ENCODE data around the gene PTPN3. TPM values are rescaled to one million over a fixed set of nuclear protein-coding genes. Genes with fewer than 3 reads are reported as not detected.
A peak's percentile ranks its signal among the peaks of the same experiment; 100 is the strongest.
"Not testable (repeated sequence)": the region's sequence is repeated elsewhere in the genome, so short reads cannot be mapped to it uniquely, and the experiment has no call there.

The PTPN3 gene
- total RNA-seq: 13.4 TPM
- long read RNA-seq, full-length matches to known transcripts: 1 of 20 reads
- long read RNA-seq, partial matches to known transcripts: 6 of 20 reads
- long read RNA-seq, other reads (novel, unspliced or antisense): 13 of 20 reads

- Histone ChIP-seq H3K4me3 (peak within 1 kb of the TSS; percentile 59), H3K4me1 (peaks cover 17% of the 10 kb centered on the region), H3K9me3 (no peaks in the 10 kb centered on the region), H3K27me3 (ENCODE audit: low read depth) (peaks cover 28% of the 10 kb centered on the region), H3K27ac (no peak within 1 kb of the TSS), H3K36me3 (no peaks in the 10 kb centered on the region)
- peak; percentile 62 to 68 for ATAC-seq
- intact Hi-C loops (cut with DNase I): no loop called here
- no peak for TF ChIP-seq CTCF (IDR thresholded peaks at IDR 0.05)
- DNase-seq: no peak
Measured at GRCh38 chr9:109498195-109499092, at the start of gene PTPN3. PTPN3 (minus strand) TSS chr9:109498307; CDS start chr9:109463434, 34,873 bp downstream.

GRCh38 chr9:109544954-109545353 is 46.8 kb upstream of the PTPN3 start:
- ATAC-seq; H3K36me3 ChIP-seq; intact Hi-C loops (cut with DNase I); H3K4me3 ChIP-seq; DNase-seq; H3K27ac ChIP-seq; H3K4me1 ChIP-seq; H3K27me3 ChIP-seq (ENCODE audit: low read depth): not testable (repeated sequence)
- peaks cover 12% of the 10 kb centered on the region for H3K9me3 ChIP-seq

- intact Hi-C loops (cut with DNase I): no loop called here
- no peak for DNase-seq
- no peaks in the 10 kb centered on the region for H3K4me1 ChIP-seq
- ATAC-seq: no peak
- no peak overlapping the region for H3K4me3 ChIP-seq
- no peaks in the 10 kb centered on the region for H3K36me3 ChIP-seq
- no peak for TF ChIP-seq CTCF (IDR thresholded peaks at IDR 0.05)
- H3K9me3 ChIP-seq: peaks cover 12% of the 10 kb centered on the region
- H3K27me3 ChIP-seq (ENCODE audit: low read depth): no peaks in the 10 kb centered on the region
- no peak overlapping the region for H3K27ac ChIP-seq
Measured at GRCh38 chr9:109542922-109543321, 44.8 kb upstream of the PTPN3 start.

- Histone ChIP-seq H3K27me3 (ENCODE audit: low read depth) (no peaks in the 10 kb centered on the region), H3K4me3 (no peak overlapping the region), H3K36me3 (no peaks in the 10 kb centered on the region), H3K4me1 (no peaks in the 10 kb centered on the region), H3K27ac (no peak overlapping the region), H3K9me3 (no peaks in the 10 kb centered on the region)
- DNase-seq (no peak), ATAC-seq (no peak)
- TF ChIP-seq CTCF (IDR thresholded peaks at IDR 0.05): no peak
- intact Hi-C loops (cut with DNase I): no loop called here
Measured at GRCh38 chr9:109538346-109538745, 40.2 kb upstream of the PTPN3 start.

GRCh38 chr9:109537288-109537687 is 39.2 kb upstream of the PTPN3 start:
- no peak overlapping the region for H3K27ac ChIP-seq
- H3K36me3 ChIP-seq: no peaks in the 10 kb centered on the region
- H3K4me3 ChIP-seq: no peak overlapping the region
- no peak for DNase-seq
- TF ChIP-seq CTCF (IDR thresholded peaks at IDR 0.05): no peak
- intact Hi-C loops (cut with DNase I): no loop called here
- ATAC-seq: no peak
- H3K27me3 ChIP-seq (ENCODE audit: low read depth): no peaks in the 10 kb centered on the region
- no peaks in the 10 kb centered on the region for H3K9me3 ChIP-seq
- H3K4me1 ChIP-seq: no peaks in the 10 kb centered on the region

- Histone ChIP-seq H3K27ac (no peak overlapping the region), H3K27me3 (ENCODE audit: low read depth) (no peaks in the 10 kb centered on the region), H3K9me3 (no peaks in the 10 kb centered on the region), H3K4me1 (no peaks in the 10 kb centered on the region), H3K4me3 (no peak overlapping the region), H3K36me3 (no peaks in the 10 kb centered on the region)
- DNase-seq (no peak), ATAC-seq (no peak)
- no peak for TF ChIP-seq CTCF (IDR thresholded peaks at IDR 0.05)
- intact Hi-C loops (cut with DNase I): no loop called here
Measured at GRCh38 chr9:109536859-109537258, 38.8 kb upstream of the PTPN3 start.
